Karpas-422 (cell line): ENCODE measurements around the gene GRM3. TPM values are rescaled to one million over a fixed set of nuclear protein-coding genes. Genes with fewer than 3 reads are reported as not detected.

Source experiments
- DNase-seq: peaks from one replicate; pipeline ENCODE4 v3.0.0-alpha.2; 2015
- H2AFZ ChIP-seq: fragments of 200-600 bp; sonication (generic); 2 replicates; pipeline ENCODE4 v1.6.1; 2014; ENCODE audit warnings: antibody characterized with exemption, low read length, mixed read lengths
- H3K27ac ChIP-seq: fragments of 200-600 bp; sonication (generic); 2 replicates; pipeline ENCODE4 v1.5.1; 2014; ENCODE audit warnings: mild to moderate bottlenecking, low read length, moderate library complexity
- H3K27me3 ChIP-seq: fragments of 200-600 bp; sonication (generic); 2 replicates; pipeline ENCODE4 v1.6.1; 2014; ENCODE audit warnings: low read length, mixed read lengths
- H3K36me3 ChIP-seq: fragments of 200-600 bp; sonication (generic); 2 replicates; pipeline ENCODE4 v1.6.1; 2014; ENCODE audit warnings: low read length, mixed read lengths; ENCODE audit not compliant: insufficient read depth
- H3K4me1 ChIP-seq: fragments of 200-600 bp; sonication (generic); 2 replicates; pipeline ENCODE4 v1.6.1; 2014; ENCODE audit warnings: mild to moderate bottlenecking, low read length, mixed read lengths
- H3K4me2 ChIP-seq: fragments of 200-600 bp; sonication (generic); 2 replicates; pipeline ENCODE4 v1.6.1; 2014; ENCODE audit warnings: low read length, low read depth, mild to moderate bottlenecking; ENCODE audit not compliant: poor library complexity, severe bottlenecking
- H3K4me3 ChIP-seq: fragments of 200-600 bp; sonication (generic); 2 replicates; pipeline ENCODE4 v1.5.1; 2014; ENCODE audit warnings: mild to moderate bottlenecking, antibody characterized with exemption, low read length, mixed read lengths
- H3K79me2 ChIP-seq: fragments of 200-600 bp; sonication (generic); 2 replicates; pipeline ENCODE4 v1.6.1; 2014; ENCODE audit warnings: mild to moderate bottlenecking, low read length, mixed read lengths
- H3K9ac ChIP-seq: fragments of 200-600 bp; sonication (generic); 2 replicates; pipeline ENCODE4 v1.6.0; 2014; ENCODE audit warnings: low read length
- H3K9me2 ChIP-seq: fragments of 200-600 bp; sonication (generic), shearing (Covaris generic); replicated peaks from 2 replicates; pipeline ENCODE4 v1.6.0; 2014; ENCODE audit warnings: mild to moderate bottlenecking, low read length, moderate library complexity; ENCODE audit not compliant: insufficient read depth
- H3K9me3 ChIP-seq: fragments of 300-700, 200-600 bp; sonication (generic); 2 replicates; pipeline ENCODE4 v1.6.1; 2014; ENCODE audit warnings: low read length, mixed read lengths
- H4K20me1 ChIP-seq: fragments of 200-600 bp; sonication (generic); 2 replicates; pipeline ENCODE4 v1.6.1; 2014; ENCODE audit warnings: mild to moderate bottlenecking, antibody characterized with exemption, low read length, low read depth; ENCODE audit not compliant: insufficient read depth
- total RNA-seq: library from RNA; depleted of rRNA; stranded (reverse); fragments of >200 nt; shearing (Covaris generic); gene quantifications from 2 replicates; pipeline ENCODE4 v1.2.3, GENCODE V29; 2014; ENCODE audit warnings: low replicate concordance

GRM3 gene
- total RNA-seq, 1 experiment from 2014 or later, result not detected

GRCh38 chr7:86848226-86848625 lies 204.5 kb downstream of the GRM3 start:
- Histone ChIP-seq H3K36me3 (no peaks in the 10 kb centered on the region), H3K4me1 (no peaks in the 10 kb centered on the region), H3K9ac (no peak overlapping the region), H3K4me2 (no peak overlapping the region), H3K79me2 (no peaks in the 10 kb centered on the region), H3K27ac (no peak overlapping the region), H3K9me3 (no peaks in the 10 kb centered on the region), H3K9me2 (no peaks in the 10 kb centered on the region), H3K27me3 (no peaks in the 10 kb centered on the region), H3K4me3 (no peak overlapping the region), H2AFZ (no peak overlapping the region), H4K20me1 (no peaks in the 10 kb centered on the region)
- no peak for DNase-seq

DNA sequence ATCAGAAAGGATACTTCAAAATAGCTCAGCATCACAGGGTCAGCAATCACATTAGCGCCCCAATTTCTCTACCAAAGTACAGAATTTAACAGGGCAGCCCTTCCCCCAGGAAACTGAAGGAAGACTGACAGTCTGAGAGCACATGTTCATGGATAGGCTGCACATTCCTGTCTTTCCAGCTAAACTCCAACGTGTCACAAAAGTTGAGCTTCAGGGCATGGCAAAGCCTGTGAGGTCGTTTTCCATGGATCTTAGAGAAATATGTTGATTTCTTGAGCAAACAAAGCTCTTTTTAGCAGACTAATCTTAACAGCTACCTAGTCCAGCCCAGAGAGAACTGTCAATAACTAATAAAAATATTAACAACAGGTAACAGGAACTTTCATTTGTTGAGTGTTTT lies 207.9 kb downstream of the GRM3 start:
- Histone ChIP-seq H3K4me2 (no peak overlapping the region), H3K79me2 (no peaks in the 10 kb centered on the region), H3K9me3 (no peaks in the 10 kb centered on the region), H3K9me2 (no peaks in the 10 kb centered on the region), H2AFZ (no peak overlapping the region), H3K36me3 (no peaks in the 10 kb centered on the region), H3K27ac (no peak overlapping the region), H3K27me3 (no peaks in the 10 kb centered on the region), H3K4me1 (no peaks in the 10 kb centered on the region), H4K20me1 (no peaks in the 10 kb centered on the region), H3K4me3 (no peak overlapping the region), H3K9ac (no peak overlapping the region)
- no peak for DNase-seq

- H3K9me3 ChIP-seq, result no peaks in the 10 kb centered on the region
- H3K27ac ChIP-seq, result no peak overlapping the region
- H3K4me3 ChIP-seq, result no peak overlapping the region
- H3K4me1 ChIP-seq, result no peaks in the 10 kb centered on the region
- H3K36me3 ChIP-seq, result no peaks in the 10 kb centered on the region
- H3K4me2 ChIP-seq, result no peak overlapping the region
- no peaks in the 10 kb centered on the region for H3K27me3 ChIP-seq
- H3K9ac ChIP-seq, result no peak overlapping the region
- no peak overlapping the region for H2AFZ ChIP-seq
- H4K20me1 ChIP-seq, result no peaks in the 10 kb centered on the region
- no peak for DNase-seq
- H3K9me2 ChIP-seq, result no peaks in the 10 kb centered on the region
- no peaks in the 10 kb centered on the region for H3K79me2 ChIP-seq
Measured at GRCh38 chr7:86863452-86863851, 219.7 kb downstream of the GRM3 start.

DNA sequence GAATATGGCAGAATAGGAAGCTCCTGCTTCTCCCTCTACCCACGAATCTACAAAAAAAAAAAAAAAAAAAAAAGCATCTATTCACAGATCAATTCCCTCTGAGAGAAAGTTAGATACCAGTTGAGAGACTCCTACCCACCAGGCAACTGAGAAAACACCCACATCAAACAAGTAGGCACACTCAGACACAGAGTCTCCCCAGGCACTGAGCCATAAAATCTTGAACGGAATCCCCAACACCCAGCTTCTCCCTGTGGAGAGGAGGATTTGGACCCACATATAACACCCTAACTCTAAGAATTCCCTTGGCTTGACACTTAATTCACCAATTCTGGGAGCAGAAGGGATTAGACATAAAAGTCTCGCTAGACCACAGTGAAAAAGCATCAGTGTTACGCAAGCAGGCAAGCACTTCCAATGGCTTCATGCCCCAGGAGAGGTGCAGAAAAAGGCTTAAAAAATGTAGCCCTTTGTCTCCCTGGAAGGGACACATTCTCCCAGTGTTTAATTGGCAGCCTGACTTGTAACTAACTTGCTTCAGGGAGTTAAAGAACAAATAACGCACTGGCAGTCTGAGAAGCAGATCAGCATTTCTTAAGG lies 223.6 kb downstream of the GRM3 start:
- no peaks in the 10 kb centered on the region for H3K9me3 ChIP-seq
- no peak overlapping the region for H3K4me3 ChIP-seq
- H3K27me3 ChIP-seq, result no peaks in the 10 kb centered on the region
- no peaks in the 10 kb centered on the region for H3K9me2 ChIP-seq
- no peak for DNase-seq
- H3K36me3 ChIP-seq, result no peaks in the 10 kb centered on the region
- H3K4me1 ChIP-seq, result no peaks in the 10 kb centered on the region
- no peaks in the 10 kb centered on the region for H3K79me2 ChIP-seq
- H3K27ac ChIP-seq, result no peak overlapping the region
- H2AFZ ChIP-seq, result no peak overlapping the region
- H3K9ac ChIP-seq, result no peak overlapping the region
- H3K4me2 ChIP-seq, result no peak overlapping the region
- no peaks in the 10 kb centered on the region for H4K20me1 ChIP-seq

- Histone ChIP-seq H3K4me3 (no peak overlapping the region), H2AFZ (no peak overlapping the region), H3K9me3 (no peaks in the 10 kb centered on the region), H3K27me3 (no peaks in the 10 kb centered on the region), H3K4me1 (no peaks in the 10 kb centered on the region), H3K79me2 (no peaks in the 10 kb centered on the region), H3K27ac (no peak overlapping the region), H4K20me1 (no peaks in the 10 kb centered on the region), H3K9me2 (no peaks in the 10 kb centered on the region), H3K9ac (no peak overlapping the region), H3K4me2 (no peak overlapping the region), H3K36me3 (no peaks in the 10 kb centered on the region)
- no peak for DNase-seq
Measured at GRCh38 chr7:86876146-86876545, 232.4 kb downstream of the GRM3 start.

DNA sequence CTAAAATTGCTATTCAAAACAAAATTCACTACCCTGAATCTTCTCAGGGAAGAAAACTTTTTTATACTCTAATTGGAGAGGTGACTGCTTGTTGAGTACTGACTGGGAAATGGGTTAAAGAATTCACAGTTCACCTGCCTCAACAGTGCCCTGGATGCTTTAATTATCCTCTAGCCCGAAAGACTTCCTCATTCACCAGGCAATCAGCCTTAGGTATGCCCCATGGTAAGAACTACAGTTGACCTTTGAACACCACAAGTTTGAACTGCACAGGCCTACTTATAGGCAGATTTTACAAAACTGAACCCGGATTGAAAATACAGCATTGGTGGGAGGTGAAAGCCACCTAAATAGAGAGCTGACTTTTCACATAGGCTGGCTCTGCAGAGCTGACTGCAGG lies 240.4 kb downstream of the GRM3 start:
- Histone ChIP-seq H3K79me2 (no peaks in the 10 kb centered on the region), H3K36me3 (no peaks in the 10 kb centered on the region), H4K20me1 (no peaks in the 10 kb centered on the region), H3K4me3 (no peak overlapping the region), H3K4me1 (no peaks in the 10 kb centered on the region), H3K27ac (no peak overlapping the region), H3K27me3 (no peaks in the 10 kb centered on the region), H3K9me2 (no peaks in the 10 kb centered on the region), H2AFZ (no peak overlapping the region), H3K4me2 (no peak overlapping the region), H3K9ac (no peak overlapping the region), H3K9me3 (no peaks in the 10 kb centered on the region)
- DNase-seq, result no peak

DNA sequence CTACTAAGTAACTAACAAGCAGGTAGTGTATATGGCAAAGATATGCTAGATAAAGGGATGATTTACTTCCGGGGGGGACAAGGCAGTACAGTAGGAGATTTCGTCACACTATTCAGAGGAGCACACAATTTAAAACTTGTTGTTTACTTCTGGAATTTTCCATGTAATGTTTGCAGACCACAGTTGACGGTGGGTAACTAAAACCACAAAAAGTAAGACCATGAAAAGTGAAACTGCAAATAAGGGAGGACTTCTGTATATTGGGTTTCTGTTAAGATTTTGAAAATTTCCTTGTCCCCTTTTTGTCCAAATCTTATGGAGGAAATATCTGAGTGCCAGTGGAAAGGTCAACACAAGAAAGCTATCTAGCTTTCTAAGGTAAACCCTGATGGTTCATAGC lies 245.8 kb downstream of the GRM3 start:
- Histone ChIP-seq H3K27me3 (no peaks in the 10 kb centered on the region), H3K36me3 (no peaks in the 10 kb centered on the region), H3K9me3 (no peaks in the 10 kb centered on the region)

DNA sequence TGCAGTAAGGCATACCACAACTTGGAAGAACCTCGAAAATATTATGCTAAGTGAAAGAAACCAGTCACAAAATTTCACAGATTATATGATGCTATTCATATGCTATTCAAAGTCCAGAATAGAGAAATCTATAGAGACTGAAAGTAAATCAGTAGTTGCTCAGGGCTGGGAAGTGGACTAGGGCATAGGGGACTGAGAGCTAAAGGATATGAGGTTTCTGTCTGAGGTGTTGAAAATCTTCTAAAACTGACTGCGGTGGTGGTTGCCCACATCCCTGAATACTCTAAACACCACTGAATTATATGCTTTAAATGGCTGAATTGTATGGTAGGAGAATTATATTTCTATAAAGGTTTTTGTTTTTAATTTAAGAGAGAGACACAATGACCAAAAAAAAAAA lies 254.5 kb downstream of the GRM3 start:
- H3K4me3 ChIP-seq, result no peak overlapping the region
- H3K9me3 ChIP-seq, result no peaks in the 10 kb centered on the region
- no peak overlapping the region for H3K9ac ChIP-seq
- H3K4me2 ChIP-seq, result no peak overlapping the region
- DNase-seq, result no peak
- no peak overlapping the region for H3K27ac ChIP-seq
- no peaks in the 10 kb centered on the region for H3K4me1 ChIP-seq
- no peaks in the 10 kb centered on the region for H3K9me2 ChIP-seq
- H3K27me3 ChIP-seq, result no peaks in the 10 kb centered on the region
- no peaks in the 10 kb centered on the region for H4K20me1 ChIP-seq
- no peaks in the 10 kb centered on the region for H3K36me3 ChIP-seq
- no peak overlapping the region for H2AFZ ChIP-seq
- H3K79me2 ChIP-seq, result no peaks in the 10 kb centered on the region

More for the DNA sequence above, 245.8 kb downstream of the GRM3 start:
- no peaks in the 10 kb centered on the region for H3K9me2 ChIP-seq
- no peaks in the 10 kb centered on the region for H3K4me1 ChIP-seq
- H3K27ac ChIP-seq, result no peak overlapping the region
- DNase-seq, result no peak
- H3K4me3 ChIP-seq, result no peak overlapping the region
- no peak overlapping the region for H2AFZ ChIP-seq
- H3K79me2 ChIP-seq, result no peaks in the 10 kb centered on the region
- H4K20me1 ChIP-seq, result no peaks in the 10 kb centered on the region
- H3K4me2 ChIP-seq, result no peak overlapping the region
- no peak overlapping the region for H3K9ac ChIP-seq

DNA sequence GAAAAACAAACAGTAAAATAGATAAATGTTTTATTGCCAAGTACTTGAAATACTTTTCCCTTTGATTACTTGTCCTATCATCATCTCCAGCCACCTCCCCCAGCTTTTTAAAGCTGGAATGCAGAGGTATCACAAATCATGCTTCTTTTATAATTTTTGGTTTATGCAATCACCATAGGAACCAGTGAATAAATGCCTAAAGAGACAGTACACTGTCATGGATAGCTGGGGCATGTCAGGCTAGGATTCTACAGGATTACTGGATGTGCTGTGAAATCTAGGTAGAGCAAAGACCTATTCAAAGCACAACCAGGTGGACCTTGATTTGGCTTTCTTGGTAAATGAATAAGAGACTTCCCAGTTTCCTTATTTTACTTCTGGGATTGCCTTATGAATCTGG lies 257.2 kb downstream of the GRM3 start:
- no peak for DNase-seq
- no peak overlapping the region for H3K9ac ChIP-seq
- no peak overlapping the region for H3K4me3 ChIP-seq
- no peak overlapping the region for H3K4me2 ChIP-seq
- H3K4me1 ChIP-seq, result no peaks in the 10 kb centered on the region
- H3K27me3 ChIP-seq, result no peaks in the 10 kb centered on the region
- H3K79me2 ChIP-seq, result no peaks in the 10 kb centered on the region
- no peak overlapping the region for H2AFZ ChIP-seq
- no peaks in the 10 kb centered on the region for H3K9me3 ChIP-seq
- H4K20me1 ChIP-seq, result no peaks in the 10 kb centered on the region
- no peak overlapping the region for H3K27ac ChIP-seq
- no peaks in the 10 kb centered on the region for H3K9me2 ChIP-seq
- no peaks in the 10 kb centered on the region for H3K36me3 ChIP-seq
